ENCODE measurements around the gene ATP8B4.

ATP8B4 gene

DNA sequence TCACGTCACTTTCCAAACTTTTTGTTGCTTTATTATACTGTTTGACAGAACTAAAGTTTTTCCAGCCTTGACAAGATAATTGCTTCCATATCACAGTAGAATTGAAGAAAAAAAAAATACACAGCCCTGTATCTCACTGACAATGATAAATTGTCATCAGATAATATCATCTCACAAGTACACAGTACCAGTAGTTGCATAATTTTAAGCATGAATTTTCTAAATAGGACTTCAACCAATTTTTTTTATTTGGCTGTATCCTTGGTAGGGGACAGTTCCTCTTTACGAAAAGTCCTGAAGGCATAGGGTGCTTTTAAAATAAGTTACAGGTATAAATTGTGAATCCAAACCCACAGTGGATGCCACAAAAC is 230.7 kb downstream of the ATP8B4 start:
- POLR2A ChIA-PET, result no interaction called here
- CTCF ChIA-PET, result no interaction called here
- DNase-seq (ENCODE audit: extremely low spot score), result no peak
- no peak for TF ChIP-seq FOXM1 (IDR thresholded peaks at IDR 0.05; ENCODE audit: borderline replicate concordance)
- TF ChIP-seq, protein P1, sequence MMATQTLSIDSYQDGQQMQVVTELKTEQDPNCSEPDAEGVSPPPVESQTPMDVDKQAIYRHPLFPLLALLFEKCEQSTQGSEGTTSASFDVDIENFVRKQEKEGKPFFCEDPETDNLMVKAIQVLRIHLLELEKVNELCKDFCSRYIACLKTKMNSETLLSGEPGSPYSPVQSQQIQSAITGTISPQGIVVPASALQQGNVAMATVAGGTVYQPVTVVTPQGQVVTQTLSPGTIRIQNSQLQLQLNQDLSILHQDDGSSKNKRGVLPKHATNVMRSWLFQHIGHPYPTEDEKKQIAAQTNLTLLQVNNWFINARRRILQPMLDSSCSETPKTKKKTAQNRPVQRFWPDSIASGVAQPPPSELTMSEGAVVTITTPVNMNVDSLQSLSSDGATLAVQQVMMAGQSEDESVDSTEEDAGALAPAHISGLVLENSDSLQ (IDR thresholded peaks at IDR 0.05), result no peak
- TF ChIP-seq LEF1 (IDR thresholded peaks at IDR 0.05; ENCODE audit: borderline replicate concordance), result no peak
- TF ChIP-seq CTBP1 (IDR thresholded peaks at IDR 0.05; ENCODE audit: borderline replicate concordance), result no peak
- no peak for TF ChIP-seq L3MBTL2 (conservative IDR thresholded peaks at IDR 0.05)
- no peak for TF ChIP-seq BHLHE40 (IDR thresholded peaks at IDR 0.05; ENCODE audit: borderline replicate concordance)
- TF ChIP-seq HDGF (IDR thresholded peaks at IDR 0.05; ENCODE audit: borderline replicate concordance), result no peak
- TF ChIP-seq SP1 (IDR thresholded peaks at IDR 0.05), result no peak
- TF ChIP-seq SUZ12 (IDR thresholded peaks at IDR 0.05), result no peak
- TF ChIP-seq FOXA1 (IDR thresholded peaks at IDR 0.05), result no peak
- TF ChIP-seq NFRKB (IDR thresholded peaks at IDR 0.05), result no peak
- no peak for TF ChIP-seq FOXK2 (IDR thresholded peaks at IDR 0.05)
- TF ChIP-seq ELF4 (IDR thresholded peaks at IDR 0.05), result no peak
- TF ChIP-seq TARDBP (IDR thresholded peaks at IDR 0.05), result no peak
- TF ChIP-seq ZNF384 (IDR thresholded peaks at IDR 0.05), result no peak
- TF ChIP-seq ARNT (IDR thresholded peaks at IDR 0.05), result no peak

- ChIA-PET POLR2A (no interaction called here), CTCF (no interaction called here)
- DNase-seq (ENCODE audit: extremely low spot score), result no peak
- TF ChIP-seq SUZ12 (IDR thresholded peaks at IDR 0.05) (no peak), ZNF384 (IDR thresholded peaks at IDR 0.05) (no peak), FOXA1 (IDR thresholded peaks at IDR 0.05) (no peak), TARDBP (IDR thresholded peaks at IDR 0.05) (no peak), LEF1 (IDR thresholded peaks at IDR 0.05; ENCODE audit: borderline replicate concordance) (no peak), NFRKB (IDR thresholded peaks at IDR 0.05) (no peak), FOXM1 (IDR thresholded peaks at IDR 0.05; ENCODE audit: borderline replicate concordance) (no peak), HDGF (IDR thresholded peaks at IDR 0.05; ENCODE audit: borderline replicate concordance) (no peak), L3MBTL2 (conservative IDR thresholded peaks at IDR 0.05) (no peak), BHLHE40 (IDR thresholded peaks at IDR 0.05; ENCODE audit: borderline replicate concordance) (no peak)
- TF ChIP-seq, protein P1 (IDR thresholded peaks at IDR 0.05), result no peak
These were observed 231.2 kb downstream of the ATP8B4 start for GRCh38 chr15:49887659-49888322.

GRCh38 chr15:49883121-49883520 is 235.9 kb downstream of the ATP8B4 start:
- DNase-seq (ENCODE audit: extremely low spot score), result no peak
- POLR2A ChIA-PET, result no interaction called here
- TF ChIP-seq BHLHE40 (IDR thresholded peaks at IDR 0.05; ENCODE audit: borderline replicate concordance), result no peak
- no peak for TF ChIP-seq HDGF (IDR thresholded peaks at IDR 0.05; ENCODE audit: borderline replicate concordance)
- no peak for TF ChIP-seq ARNT (IDR thresholded peaks at IDR 0.05)
- TF ChIP-seq L3MBTL2 (conservative IDR thresholded peaks at IDR 0.05), result no peak
- CTCF ChIA-PET, result no interaction called here

GRCh38 chr15:49881866-49882265 is 237.2 kb downstream of the ATP8B4 start:
- DNase-seq (ENCODE audit: extremely low spot score), result no peak
- ChIA-PET CTCF (no interaction called here), POLR2A (no interaction called here)

GRCh38 chr15:49881433-49881832 is 237.6 kb downstream of the ATP8B4 start:
- ChIA-PET POLR2A (no interaction called here), CTCF (no interaction called here)
- TF ChIP-seq ARNT (IDR thresholded peaks at IDR 0.05) (no peak), HDGF (IDR thresholded peaks at IDR 0.05; ENCODE audit: borderline replicate concordance) (no peak), FOXA1 (IDR thresholded peaks at IDR 0.05) (no peak), CTBP1 (IDR thresholded peaks at IDR 0.05; ENCODE audit: borderline replicate concordance) (no peak), L3MBTL2 (conservative IDR thresholded peaks at IDR 0.05) (no peak), ELF4 (IDR thresholded peaks at IDR 0.05) (no peak), LEF1 (IDR thresholded peaks at IDR 0.05; ENCODE audit: borderline replicate concordance) (no peak), NFRKB (IDR thresholded peaks at IDR 0.05) (no peak), FOXM1 (IDR thresholded peaks at IDR 0.05; ENCODE audit: borderline replicate concordance) (no peak), SP1 (IDR thresholded peaks at IDR 0.05) (no peak), FOXK2 (IDR thresholded peaks at IDR 0.05) (no peak), ZNF384 (IDR thresholded peaks at IDR 0.05) (no peak), BHLHE40 (IDR thresholded peaks at IDR 0.05; ENCODE audit: borderline replicate concordance) (no peak), SUZ12 (IDR thresholded peaks at IDR 0.05) (no peak), TARDBP (IDR thresholded peaks at IDR 0.05) (no peak)
- TF ChIP-seq, protein P1 (IDR thresholded peaks at IDR 0.05), result no peak
- no peak for DNase-seq (ENCODE audit: extremely low spot score)

More at GRCh38 chr15:49881866-49882265, 237.2 kb downstream of the ATP8B4 start:
- no peak for TF ChIP-seq NFRKB (IDR thresholded peaks at IDR 0.05)
- TF ChIP-seq, protein P1 (IDR thresholded peaks at IDR 0.05), result no peak
- no peak for TF ChIP-seq ZNF384 (IDR thresholded peaks at IDR 0.05)
- TF ChIP-seq FOXM1 (IDR thresholded peaks at IDR 0.05; ENCODE audit: borderline replicate concordance), result no peak
- TF ChIP-seq HDGF (IDR thresholded peaks at IDR 0.05; ENCODE audit: borderline replicate concordance), result no peak
- TF ChIP-seq SP1 (IDR thresholded peaks at IDR 0.05), result no peak
- TF ChIP-seq CTBP1 (IDR thresholded peaks at IDR 0.05; ENCODE audit: borderline replicate concordance), result no peak
- TF ChIP-seq TARDBP (IDR thresholded peaks at IDR 0.05), result no peak
- no peak for TF ChIP-seq L3MBTL2 (conservative IDR thresholded peaks at IDR 0.05)

Data from HEK293T (cell line).